A549 (cell line): ENCODE results near the gene NALCN. TPM values are rescaled to one million over a fixed set of nuclear protein-coding genes. Genes with fewer than 3 reads are reported as not detected.
A peak's percentile ranks its signal among the peaks of the same experiment; 100 is the strongest.

Experiments
- ATAC-seq, 2 experiments: fragments of 200-7000 bp in 1 of 2; fragments of >200 bp in 1 of 2; cut with Nextera tagmentation in 1 of 2; cut with Tn5 transposase in 1 of 2; 3 replicates each; pipeline versions ENCODE4 v1.8.0 to v1.9.1; 2018 to 2020; ENCODE audit warnings: mild to moderate bottlenecking in 1 of 2, moderate library complexity in 1 of 2
- CTCF ChIA-PET: fragments of 300-600 bp; sonication (Branson Sonifier 250); formaldehyde crosslinking; extraction: SDS; loops from one replicate; lab custom pipeline; 2021; ENCODE audit warnings: antibody characterized with exemption, inconsistent platforms; lab: Yijun Ruan, JAX
- POLR2A ChIA-PET: fragments of 350-600 bp; formaldehyde crosslinking; extraction: SDS; loops from one replicate; lab custom pipeline; 2021; ENCODE audit warnings: antibody characterized with exemption, inconsistent platforms; lab: Yijun Ruan, JAX
- DNase-seq, 2 experiments: peaks; one replicate each; pipeline versions ENCODE4 v3.0.0 to v3.0.0-alpha.2; 2011 to 2016; ENCODE audit warnings: low read depth in 1 of 2, low spot score in 1 of 2
- FAIRE-seq: peaks from 2 replicates; lab custom pipeline; 2011; peaks lifted over from hg19 to GRCh38; lab: Jason Lieb, UNC
- H3K27ac ChIP-seq, 2 experiments: fragments of >200 bp; sonication (Bioruptor Twin); formaldehyde crosslinking; 3 replicates each; pipeline ENCODE4 v1.5.1; 2016 to 2017
- H3K4me1 ChIP-seq: fragments of >200 bp; sonication (Bioruptor Twin); formaldehyde crosslinking; 3 replicates; pipeline ENCODE4 v1.6.1; 2016
- H3K4me2 ChIP-seq: fragments of >200 bp; sonication (Bioruptor Twin); formaldehyde crosslinking; 3 replicates; pipeline ENCODE4 v1.6.1; 2016
- H3K4me3 ChIP-seq: fragments of >200 bp; sonication (Bioruptor Twin); formaldehyde crosslinking; 3 replicates; pipeline ENCODE4 v1.5.1; 2016
- H3K9me3 ChIP-seq: fragments of >200 bp; sonication (Bioruptor Twin); formaldehyde crosslinking; 3 replicates; pipeline ENCODE4 v1.6.1; 2016
- CHD4 ChIP-seq: fragments of 200-600 bp; sonication (generic); IDR thresholded peaks from 2 replicates; pipeline ENCODE4 v1.6.1; 2016; ENCODE audit warnings: antibody characterized with exemption, mild to moderate bottlenecking, borderline replicate concordance
- E2F6 ChIP-seq: IDR thresholded peaks from 2 replicates; pipeline ENCODE4 v1.6.1; 2012; ENCODE audit warnings: low read depth, borderline replicate concordance
- EHMT2 ChIP-seq: fragments of 200-600 bp; sonication (generic); IDR thresholded peaks from 2 replicates; pipeline ENCODE4 v1.6.1; 2016; ENCODE audit warnings: antibody characterized with exemption, low read depth, mild to moderate bottlenecking, moderate library complexity
- EP300 ChIP-seq, 2 experiments: fragments of >200 bp; sonication (Bioruptor Twin); formaldehyde crosslinking; IDR thresholded peaks; 2 replicates in 1 of 2; 3 replicates in 1 of 2; pipeline ENCODE4 v1.6.1; 2016 to 2017
- FOSL2 ChIP-seq, 2 experiments: fragments of 450-650 bp in 1 of 2; fragments of >200 bp in 1 of 2; sonication (Bioruptor Twin) in 1 of 2; formaldehyde crosslinking; IDR thresholded peaks; 2 replicates each; pipeline versions ENCODE4 v1.5.0 to v1.6.1; 2016 to 2020; ENCODE audit warnings: mild to moderate bottlenecking in 1 of 2, moderate library complexity in 1 of 2
- HEYL ChIP-seq: fragments of 250-450 bp; sonication (Bioruptor Pico); IDR thresholded peaks from 2 replicates; pipeline ENCODE4 v1.8.0; 2021; ENCODE audit warnings: mild to moderate bottlenecking, moderate library complexity
- HOXB13 ChIP-seq: fragments of 250-450 bp; sonication (Bioruptor Pico); IDR thresholded peaks from 2 replicates; pipeline ENCODE4 v1.5.0; 2020; ENCODE audit warnings: low read depth, mild to moderate bottlenecking, moderate library complexity
- HOXB5 ChIP-seq: fragments of 250-450 bp; sonication (Bioruptor Pico); IDR thresholded peaks from 2 replicates; pipeline ENCODE4 v1.5.0; 2020; ENCODE audit warnings: mild to moderate bottlenecking, moderate library complexity
- JUN ChIP-seq, 2 experiments: fragments of >200 bp; sonication (Bioruptor Twin); formaldehyde crosslinking; IDR thresholded peaks; 2 replicates in 1 of 2; 3 replicates in 1 of 2; pipeline ENCODE4 v1.6.1; 2016 to 2017
- KDM1A ChIP-seq: fragments of 200-600 bp; sonication (generic); IDR thresholded peaks from 2 replicates; pipeline ENCODE4 v1.6.1; 2016; ENCODE audit warnings: low read depth, mild to moderate bottlenecking
- KDM5A ChIP-seq: fragments of 200-600 bp; sonication (generic); IDR thresholded peaks from 2 replicates; pipeline ENCODE4 v1.6.1; 2016; ENCODE audit warnings: antibody characterized with exemption, mild to moderate bottlenecking
- NFE2L2 ChIP-seq: fragments of 150-350 bp; conservative IDR thresholded peaks from 2 replicates; pipeline ENCODE4 v1.6.1; 2014; ENCODE audit warnings: low read length
- NPAS2 ChIP-seq: fragments of 250-450 bp; sonication (Bioruptor Pico); IDR thresholded peaks from 2 replicates; pipeline ENCODE4 v1.8.0; 2022; ENCODE audit warnings: mild to moderate bottlenecking, moderate library complexity, borderline replicate concordance
- PBX3 ChIP-seq: IDR thresholded peaks from 2 replicates; pipeline ENCODE4 v1.6.1; 2012
- RAD21 ChIP-seq, 2 experiments: fragments of >200 bp in 1 of 2; sonication (Bioruptor Twin) in 1 of 2; formaldehyde crosslinking in 1 of 2; IDR thresholded peaks in 1 of 2; conservative IDR thresholded peaks in 1 of 2; 2 replicates in 1 of 2; 3 replicates in 1 of 2; pipeline ENCODE4 v1.6.1; 2012 to 2018; ENCODE audit warnings: inconsistent platforms in 1 of 2
- RCOR1 ChIP-seq: fragments of 150-350 bp; IDR thresholded peaks from 2 replicates; pipeline ENCODE4 v1.6.1; 2014; ENCODE audit warnings: antibody characterized with exemption, low read length, low read depth
- RFX5 ChIP-seq: fragments of 450-650 bp; IDR thresholded peaks from 2 replicates; pipeline ENCODE4 v1.7.1; 2014; ENCODE audit warnings: antibody characterized with exemption, mild to moderate bottlenecking, moderate library complexity
- ZNF302 ChIP-seq: fragments of 250-450 bp; sonication (Bioruptor Pico); IDR thresholded peaks from 2 replicates; pipeline ENCODE4 v1.9.0; 2021; ENCODE audit warnings: inconsistent platforms, mild to moderate bottlenecking, moderate library complexity
- whole genome bisulfite sequencing: methylation state at CpG from one replicate; pipeline ENCODE4 v1.1.6; 2017; ENCODE audit errors: missing lambda C conversion rate; 5-methylcytosine and 5-hydroxymethylcytosine counted together
- polyA plus RNA-seq, 4 experiments: library from polyadenylated mRNA; depleted of rRNA in 3 of 4; stranded (reverse); fragments of >200 nt; fragmentation: RNase III in 1 of 4; extraction: RNeasy Plus Mini Kit Qiagen cat#74134 plus additional on column Dnase treatment in 1 of 4; gene quantifications; 2 replicates in 3 of 4; 3 replicates in 1 of 4; pipeline ENCODE4 v1.2.3, GENCODE V29; 2011 to 2017
- TF ChIP-seq, protein P1 (sequence below): fragments of >200 bp; sonication (Bioruptor Twin); formaldehyde crosslinking; IDR thresholded peaks from 2 replicates; pipeline ENCODE4 v1.6.1; 2016
- TF ChIP-seq, protein P2 (sequence below): fragments of 150-350 bp; IDR thresholded peaks from 2 replicates; pipeline ENCODE4 v1.6.1; 2014; ENCODE audit warnings: low read depth, mild to moderate bottlenecking, low read length
- TF ChIP-seq, protein P3 (sequence below): fragments of 200-600 bp; sonication (generic); IDR thresholded peaks from 2 replicates; pipeline ENCODE4 v1.6.1; 2016; ENCODE audit warnings: antibody characterized with exemption, mild to moderate bottlenecking, moderate library complexity
- TF ChIP-seq, protein P4 (sequence below): fragments of >200 bp; sonication (Bioruptor Twin); formaldehyde crosslinking; IDR thresholded peaks from 3 replicates; pipeline ENCODE4 v1.6.1; 2016
- TF ChIP-seq, protein P5 (sequence below): fragments of 250-450 bp; sonication (Bioruptor Pico); IDR thresholded peaks from 2 replicates; pipeline ENCODE4 v1.5.0; 2020; ENCODE audit warnings: low read depth, mild to moderate bottlenecking, moderate library complexity

Gene NALCN
- polyA plus RNA-seq, 2 of the 4 experiments (the other 2 are of a cell fraction): 1.8 to 4.9 TPM

DNA sequence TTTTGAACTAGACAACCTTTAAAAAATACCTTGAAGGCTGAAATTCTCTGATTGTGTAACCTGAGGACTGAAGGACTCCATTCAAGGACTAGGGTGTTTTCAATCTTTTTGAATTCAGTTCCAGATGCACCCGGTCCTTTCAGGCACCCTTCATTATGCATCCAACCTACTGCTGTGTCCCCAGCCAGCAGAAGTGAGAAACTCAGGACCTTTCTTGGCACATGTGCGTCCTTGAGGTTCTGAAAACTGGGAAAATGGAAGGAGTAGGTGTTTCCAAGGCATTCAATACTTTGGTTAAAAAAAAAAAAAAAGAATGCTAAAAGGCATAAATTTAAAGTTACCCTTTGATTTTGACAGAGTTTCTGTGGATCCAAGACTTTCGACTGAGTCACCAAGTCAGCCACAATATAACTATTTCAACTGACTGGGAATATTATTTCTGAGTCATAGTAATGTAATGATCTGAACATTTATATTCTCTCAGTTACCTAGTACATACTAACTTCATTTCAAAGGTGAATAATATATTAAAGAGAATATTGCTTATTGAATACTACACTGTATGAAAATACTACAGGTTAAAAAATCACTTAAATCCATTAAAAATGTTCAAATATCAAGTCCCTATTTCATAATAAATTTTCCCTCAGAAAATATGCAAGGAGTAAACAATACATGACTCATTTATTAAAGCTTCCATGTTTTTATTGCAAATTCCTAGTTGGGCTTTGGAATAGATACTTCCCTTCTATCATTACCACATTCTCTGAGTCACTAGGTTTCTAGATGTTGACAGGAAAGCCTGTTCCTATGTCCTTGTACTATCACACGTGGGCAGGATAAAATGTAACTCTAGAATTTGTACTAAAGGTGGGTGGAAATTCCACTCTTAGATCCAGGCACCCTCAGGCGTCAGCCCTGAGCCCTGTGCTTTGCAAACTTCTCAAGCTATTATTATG lies 33.8 kb upstream of the NALCN start (continued):
- TF ChIP-seq RAD21 (conservative IDR thresholded peaks at IDR 0.05 in 1 of 2, IDR thresholded peaks at IDR 0.05 in 1 of 2) (peak; percentile 27 to 33; a peak in 3 of 5 replicates), KDM5A (no peak), EP300 (IDR thresholded peaks at IDR 0.05) (peak; percentile 35 to 40; a peak in 2 of 5 replicates), JUN (IDR thresholded peaks at IDR 0.05) (peak; percentile 28 to 69; a peak in 2 of 5 replicates), HOXB5 (CRISPR knock-in tag) (no peak), NPAS2 (no peak), FOSL2 (IDR thresholded peaks at IDR 0.05) (peak; percentile 83), FOSL2 (CRISPR knock-in tag; IDR thresholded peaks at IDR 0.05) (peak; percentile 96)
- TF ChIP-seq, protein P1, sequence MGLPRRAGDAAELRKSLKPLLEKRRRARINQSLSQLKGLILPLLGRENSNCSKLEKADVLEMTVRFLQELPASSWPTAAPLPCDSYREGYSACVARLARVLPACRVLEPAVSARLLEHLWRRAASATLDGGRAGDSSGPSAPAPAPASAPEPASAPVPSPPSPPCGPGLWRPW: no peak
- TF ChIP-seq, protein P2, sequence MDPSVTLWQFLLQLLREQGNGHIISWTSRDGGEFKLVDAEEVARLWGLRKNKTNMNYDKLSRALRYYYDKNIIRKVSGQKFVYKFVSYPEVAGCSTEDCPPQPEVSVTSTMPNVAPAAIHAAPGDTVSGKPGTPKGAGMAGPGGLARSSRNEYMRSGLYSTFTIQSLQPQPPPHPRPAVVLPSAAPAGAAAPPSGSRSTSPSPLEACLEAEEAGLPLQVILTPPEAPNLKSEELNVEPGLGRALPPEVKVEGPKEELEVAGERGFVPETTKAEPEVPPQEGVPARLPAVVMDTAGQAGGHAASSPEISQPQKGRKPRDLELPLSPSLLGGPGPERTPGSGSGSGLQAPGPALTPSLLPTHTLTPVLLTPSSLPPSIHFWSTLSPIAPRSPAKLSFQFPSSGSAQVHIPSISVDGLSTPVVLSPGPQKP: no peak

- no peaks in the 10 kb centered on the region for H3K9me3 ChIP-seq
- WGBS: 66% methylated on average over 4 of the region's 4 CpGs
- TF ChIP-seq CHD4: no peak
- TF ChIP-seq RFX5: no peak
- TF ChIP-seq ZNF302 (CRISPR knock-in tag): no peak
- TF ChIP-seq, protein P3, sequence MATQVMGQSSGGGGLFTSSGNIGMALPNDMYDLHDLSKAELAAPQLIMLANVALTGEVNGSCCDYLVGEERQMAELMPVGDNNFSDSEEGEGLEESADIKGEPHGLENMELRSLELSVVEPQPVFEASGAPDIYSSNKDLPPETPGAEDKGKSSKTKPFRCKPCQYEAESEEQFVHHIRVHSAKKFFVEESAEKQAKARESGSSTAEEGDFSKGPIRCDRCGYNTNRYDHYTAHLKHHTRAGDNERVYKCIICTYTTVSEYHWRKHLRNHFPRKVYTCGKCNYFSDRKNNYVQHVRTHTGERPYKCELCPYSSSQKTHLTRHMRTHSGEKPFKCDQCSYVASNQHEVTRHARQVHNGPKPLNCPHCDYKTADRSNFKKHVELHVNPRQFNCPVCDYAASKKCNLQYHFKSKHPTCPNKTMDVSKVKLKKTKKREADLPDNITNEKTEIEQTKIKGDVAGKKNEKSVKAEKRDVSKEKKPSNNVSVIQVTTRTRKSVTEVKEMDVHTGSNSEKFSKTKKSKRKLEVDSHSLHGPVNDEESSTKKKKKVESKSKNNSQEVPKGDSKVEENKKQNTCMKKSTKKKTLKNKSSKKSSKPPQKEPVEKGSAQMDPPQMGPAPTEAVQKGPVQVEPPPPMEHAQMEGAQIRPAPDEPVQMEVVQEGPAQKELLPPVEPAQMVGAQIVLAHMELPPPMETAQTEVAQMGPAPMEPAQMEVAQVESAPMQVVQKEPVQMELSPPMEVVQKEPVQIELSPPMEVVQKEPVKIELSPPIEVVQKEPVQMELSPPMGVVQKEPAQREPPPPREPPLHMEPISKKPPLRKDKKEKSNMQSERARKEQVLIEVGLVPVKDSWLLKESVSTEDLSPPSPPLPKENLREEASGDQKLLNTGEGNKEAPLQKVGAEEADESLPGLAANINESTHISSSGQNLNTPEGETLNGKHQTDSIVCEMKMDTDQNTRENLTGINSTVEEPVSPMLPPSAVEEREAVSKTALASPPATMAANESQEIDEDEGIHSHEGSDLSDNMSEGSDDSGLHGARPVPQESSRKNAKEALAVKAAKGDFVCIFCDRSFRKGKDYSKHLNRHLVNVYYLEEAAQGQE: peak; percentile 58; the same call in 1 of the 2 replicates
- no peak for TF ChIP-seq HEYL
- peak overlapping the region in 1 of 2 experiments; percentile 49; a peak in 2 of 6 replicates for H3K27ac ChIP-seq
- ATAC-seq (no peak), FAIRE-seq (no peak), DNase-seq (no peak)
- CTCF ChIA-PET: interaction anchor here (1.2 kb wide), 1 partner anchor 303 kb away, joined by 3 read pairs; no protein-coding TSS in a partner anchor
- POLR2A ChIA-PET: no interaction called here
- H3K4me1 ChIP-seq: peaks cover 36% of the 10 kb centered on the region
- no peak overlapping the region for H3K4me3 ChIP-seq
- H3K4me2 ChIP-seq: no peak overlapping the region
Measured at GRCh38 chr13:101447852-101448251, 31.5 kb upstream of the NALCN start.

- TF ChIP-seq RCOR1 (no peak), HOXB13 (CRISPR knock-in tag) (no peak), HEYL (no peak), KDM1A (no peak), PBX3 (no peak), NFE2L2 (no peak), E2F6 (no peak), EHMT2 (no peak), KDM5A (no peak)
- TF ChIP-seq, protein P4, sequence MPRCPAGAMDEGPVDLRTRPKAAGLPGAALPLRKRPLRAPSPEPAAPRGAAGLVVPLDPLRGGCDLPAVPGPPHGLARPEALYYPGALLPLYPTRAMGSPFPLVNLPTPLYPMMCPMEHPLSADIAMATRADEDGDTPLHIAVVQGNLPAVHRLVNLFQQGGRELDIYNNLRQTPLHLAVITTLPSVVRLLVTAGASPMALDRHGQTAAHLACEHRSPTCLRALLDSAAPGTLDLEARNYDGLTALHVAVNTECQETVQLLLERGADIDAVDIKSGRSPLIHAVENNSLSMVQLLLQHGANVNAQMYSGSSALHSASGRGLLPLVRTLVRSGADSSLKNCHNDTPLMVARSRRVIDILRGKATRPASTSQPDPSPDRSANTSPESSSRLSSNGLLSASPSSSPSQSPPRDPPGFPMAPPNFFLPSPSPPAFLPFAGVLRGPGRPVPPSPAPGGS: no peak
- TF ChIP-seq, protein P5, sequence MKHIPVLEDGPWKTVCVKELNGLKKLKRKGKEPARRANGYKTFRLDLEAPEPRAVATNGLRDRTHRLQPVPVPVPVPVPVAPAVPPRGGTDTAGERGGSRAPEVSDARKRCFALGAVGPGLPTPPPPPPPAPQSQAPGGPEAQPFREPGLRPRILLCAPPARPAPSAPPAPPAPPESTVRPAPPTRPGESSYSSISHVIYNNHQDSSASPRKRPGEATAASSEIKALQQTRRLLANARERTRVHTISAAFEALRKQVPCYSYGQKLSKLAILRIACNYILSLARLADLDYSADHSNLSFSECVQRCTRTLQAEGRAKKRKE: no peak
- Histone ChIP-seq H3K4me1 (no peaks in the 10 kb centered on the region), H3K9me3 (no peaks in the 10 kb centered on the region), H3K27ac (no peak overlapping the region), H3K4me3 (no peak overlapping the region), H3K4me2 (no peak overlapping the region)
- ATAC-seq: no peak
- no peak for DNase-seq
- FAIRE-seq: no peak
- 83% methylated on average over 3 of the region's 3 CpGs for WGBS
- CTCF ChIA-PET: no interaction called here
- POLR2A ChIA-PET: no interaction called here
Measured at GRCh38 chr13:101434486-101434885, 18.2 kb upstream of the NALCN start.
